ENCODE results near the gene NOB1.
A peak's percentile ranks its signal among the peaks of the same experiment; 100 is the strongest.
"Not testable (repeated sequence)": the region's sequence is repeated elsewhere in the genome, so short reads cannot be mapped to it uniquely, and the experiment has no call there.

The NOB1 gene

DNA sequence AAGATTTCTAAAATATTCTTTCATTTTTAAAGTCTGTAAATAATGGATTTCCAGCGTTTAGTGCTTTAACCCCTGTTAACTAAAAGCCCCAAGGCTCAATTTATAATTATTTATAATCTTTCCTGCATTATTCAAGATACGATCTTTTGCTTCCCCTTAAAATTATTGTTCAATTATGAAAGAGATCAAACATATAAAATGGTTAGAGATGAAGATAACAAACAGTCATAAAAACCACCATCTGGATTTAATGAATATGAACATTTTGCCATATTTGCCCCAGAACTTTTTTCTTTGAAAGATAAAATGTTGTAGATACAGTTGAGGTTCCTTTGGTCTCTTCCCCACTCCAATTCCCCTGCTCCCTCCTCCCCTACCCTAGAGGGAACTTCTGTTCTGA is 25.0 kb upstream of the NOB1 start:
- no peaks in the 10 kb centered on the region for H3K27me3 ChIP-seq (ENCODE audit: control insufficient read depth in 1 of 2, insufficient read depth in 2 of 2, low read length in 2 of 2)
- no peaks in the 10 kb centered on the region for H3K4me1 ChIP-seq (ENCODE audit: insufficient read depth, low read length)
- no peak overlapping the region for H3K27ac ChIP-seq (ENCODE audit: low read depth, low read length)
- H3K4me3 ChIP-seq (ENCODE audit: low read depth in 1 of 2, low read length in 2 of 2) = no peak overlapping the region
- peaks cover 8% of the 10 kb centered on the region for H3K9me3 ChIP-seq (ENCODE audit: low read length)
- no peak overlapping the region for H3K9ac ChIP-seq (ENCODE audit: low read length)
- H3K36me3 ChIP-seq (ENCODE audit: insufficient read depth, low read length) = no peaks in the 10 kb centered on the region

DNA sequence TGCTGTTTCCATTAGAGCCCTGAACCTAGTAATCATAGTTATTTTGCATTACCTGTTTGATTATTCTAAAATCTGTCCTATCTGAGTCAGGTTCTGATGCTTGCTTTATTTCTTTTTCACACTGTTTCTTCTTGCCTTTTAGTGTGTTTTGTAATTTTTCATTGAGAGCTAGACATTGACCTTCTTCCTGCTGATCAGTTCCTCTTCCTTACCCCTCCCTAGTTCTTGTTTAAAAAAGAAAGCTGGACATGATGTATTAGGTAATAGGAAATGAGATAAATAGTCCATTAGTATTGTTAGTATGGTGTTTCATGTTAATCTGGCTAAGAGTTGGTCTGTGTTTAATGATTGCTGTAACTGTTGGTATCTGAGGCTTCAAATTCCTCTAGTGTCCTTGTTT is 20.8 kb upstream of the NOB1 start:
- Histone ChIP-seq H3K36me3 (ENCODE audit: insufficient read depth, low read length) (no peaks in the 10 kb centered on the region), H3K4me3 (ENCODE audit: low read depth in 1 of 2, low read length in 2 of 2) (no peak overlapping the region)

DNA sequence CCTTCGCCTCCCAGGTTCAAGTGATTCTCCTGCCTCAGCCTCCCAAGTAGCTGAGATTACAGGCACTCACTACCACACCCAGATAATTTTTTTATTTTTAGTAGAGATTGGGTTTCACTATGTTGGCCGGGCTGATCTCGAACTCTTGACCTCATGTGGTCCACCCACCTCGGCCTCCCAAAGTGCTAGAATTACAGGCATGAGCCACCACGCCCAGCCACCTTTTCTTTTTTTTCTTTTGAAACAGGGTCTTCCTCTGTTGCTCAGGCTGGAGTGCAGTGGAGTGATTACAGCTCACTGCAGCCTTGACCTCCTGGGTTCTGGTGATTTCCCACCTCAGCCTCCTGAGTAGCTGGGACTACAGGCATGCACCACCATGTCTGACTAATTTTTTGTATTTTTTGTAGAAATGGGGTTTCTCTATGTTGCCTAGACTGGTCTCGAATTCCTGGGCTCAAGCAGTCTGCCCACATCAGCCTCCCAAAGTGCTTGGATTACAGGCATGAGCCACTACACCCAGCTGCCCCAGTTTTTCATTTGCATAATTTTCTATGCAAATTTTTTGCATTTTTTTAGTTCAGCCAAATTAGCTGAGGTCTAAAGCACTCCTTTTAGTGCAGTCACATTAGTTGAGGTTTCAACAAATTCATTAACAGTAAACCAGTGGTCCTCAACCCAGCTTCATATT is 18.7 kb upstream of the NOB1 start:
- no peaks in the 10 kb centered on the region for H3K36me3 ChIP-seq (ENCODE audit: insufficient read depth, low read length)
- H3K4me3 ChIP-seq (ENCODE audit: low read depth in 1 of 2, low read length in 2 of 2) = no peak overlapping the region
- H3K27ac ChIP-seq (ENCODE audit: low read depth, low read length) = no peak overlapping the region
- no peaks in the 10 kb centered on the region for H3K27me3 ChIP-seq (ENCODE audit: control insufficient read depth in 1 of 2, insufficient read depth in 2 of 2, low read length in 2 of 2)
- peaks cover 8% of the 10 kb centered on the region for H3K9me3 ChIP-seq (ENCODE audit: low read length)
- H3K4me1 ChIP-seq (ENCODE audit: insufficient read depth, low read length) = peaks cover 6% of the 10 kb centered on the region
- no peak overlapping the region for H3K9ac ChIP-seq (ENCODE audit: low read length)

More for the DNA sequence above, 20.8 kb upstream of the NOB1 start:
- Histone ChIP-seq H3K4me1 (ENCODE audit: insufficient read depth, low read length) (peaks cover 6% of the 10 kb centered on the region), H3K9ac (ENCODE audit: low read length) (no peak overlapping the region), H3K9me3 (ENCODE audit: low read length) (peaks cover 8% of the 10 kb centered on the region), H3K27me3 (ENCODE audit: control insufficient read depth in 1 of 2, insufficient read depth in 2 of 2, low read length in 2 of 2) (no peaks in the 10 kb centered on the region), H3K27ac (ENCODE audit: low read depth, low read length) (no peak overlapping the region)

DNA sequence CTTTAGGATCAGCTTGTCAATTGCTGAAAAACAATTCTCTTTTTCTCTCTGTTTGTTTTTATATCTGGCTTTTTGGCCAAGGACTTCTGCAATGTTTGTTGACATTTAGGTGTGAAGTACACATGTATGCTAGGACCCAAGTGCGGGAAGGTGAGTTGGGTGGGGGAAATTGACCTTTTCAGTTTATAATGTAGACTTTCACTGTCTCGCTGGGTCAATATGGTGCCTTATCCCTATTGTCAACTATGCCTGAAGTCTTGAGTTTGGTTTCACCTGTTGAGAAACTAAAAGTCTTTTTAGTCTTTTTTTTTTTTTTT is 16.9 kb upstream of the NOB1 start:
- Histone ChIP-seq H3K9me3 (ENCODE audit: low read length) (peaks cover 8% of the 10 kb centered on the region), H3K4me3 (ENCODE audit: low read depth in 1 of 2, low read length in 2 of 2) (no peak overlapping the region), H3K4me1 (ENCODE audit: insufficient read depth, low read length) (peaks cover 6% of the 10 kb centered on the region), H3K36me3 (ENCODE audit: insufficient read depth, low read length) (no peaks in the 10 kb centered on the region), H3K9ac (ENCODE audit: low read length) (no peak overlapping the region), H3K27me3 (ENCODE audit: control insufficient read depth in 1 of 2, insufficient read depth in 2 of 2, low read length in 2 of 2) (no peaks in the 10 kb centered on the region), H3K27ac (ENCODE audit: low read depth, low read length) (no peak overlapping the region)

DNA sequence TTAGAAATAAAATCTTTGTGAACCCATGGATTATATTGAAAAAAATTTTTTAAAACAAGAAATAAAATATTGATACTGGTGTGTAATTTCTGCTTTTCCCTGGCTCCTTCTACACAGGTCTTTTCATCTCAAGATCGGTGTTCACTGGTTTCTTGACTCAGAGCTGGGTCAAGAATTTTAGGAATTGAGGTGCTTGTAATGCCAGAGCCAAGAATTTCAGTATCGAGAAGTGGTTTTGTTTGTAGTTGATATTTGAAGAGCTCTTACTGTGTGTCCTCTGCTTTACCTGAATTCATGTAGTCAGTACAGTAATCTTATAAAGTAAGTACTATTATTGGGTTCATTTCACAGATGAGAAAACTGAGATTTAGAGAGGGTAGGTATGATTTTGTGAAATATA is 14.7 kb upstream of the NOB1 start:
- Histone ChIP-seq H3K36me3 (ENCODE audit: insufficient read depth, low read length) (no peaks in the 10 kb centered on the region), H3K9me3 (ENCODE audit: low read length) (no peaks in the 10 kb centered on the region), H3K27ac (ENCODE audit: low read depth, low read length) (no peak overlapping the region), H3K27me3 (ENCODE audit: control insufficient read depth in 1 of 2, insufficient read depth in 2 of 2, low read length in 2 of 2) (no peaks in the 10 kb centered on the region), H3K4me3 (ENCODE audit: low read depth in 1 of 2, low read length in 2 of 2) (no peak overlapping the region), H3K9ac (ENCODE audit: low read length) (no peak overlapping the region), H3K4me1 (ENCODE audit: insufficient read depth, low read length) (peaks cover 6% of the 10 kb centered on the region)

DNA sequence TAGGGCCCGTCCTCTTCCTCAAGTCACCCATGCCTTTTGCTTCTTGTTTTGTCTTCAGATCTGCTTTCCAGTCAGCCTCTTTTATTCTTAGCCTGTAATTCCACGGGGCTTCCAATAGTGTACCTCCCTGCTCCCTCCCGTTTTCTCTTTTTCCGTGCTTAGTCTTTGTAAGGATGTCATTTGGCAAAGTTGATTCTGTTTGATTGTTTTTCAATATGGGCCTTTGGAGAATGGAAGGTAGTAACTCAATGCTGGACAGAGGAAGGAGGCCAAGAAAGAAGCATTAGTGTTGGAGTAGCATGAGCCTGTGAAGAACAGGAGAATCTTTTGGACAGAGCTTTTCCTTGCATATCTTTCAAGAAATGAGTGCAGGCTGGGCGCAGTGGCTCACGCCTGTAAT is 13.9 kb upstream of the NOB1 start:
- H3K4me3 ChIP-seq (ENCODE audit: low read depth in 1 of 2, low read length in 2 of 2) = no peak overlapping the region
- peaks cover 6% of the 10 kb centered on the region for H3K4me1 ChIP-seq (ENCODE audit: insufficient read depth, low read length)
- H3K9ac ChIP-seq (ENCODE audit: low read length) = no peak overlapping the region
- H3K36me3 ChIP-seq (ENCODE audit: insufficient read depth, low read length) = no peaks in the 10 kb centered on the region
- H3K27me3 ChIP-seq (ENCODE audit: control insufficient read depth in 1 of 2, insufficient read depth in 2 of 2, low read length in 2 of 2) = no peaks in the 10 kb centered on the region
- no peaks in the 10 kb centered on the region for H3K9me3 ChIP-seq (ENCODE audit: low read length)
- no peak overlapping the region for H3K27ac ChIP-seq (ENCODE audit: low read depth, low read length)

DNA sequence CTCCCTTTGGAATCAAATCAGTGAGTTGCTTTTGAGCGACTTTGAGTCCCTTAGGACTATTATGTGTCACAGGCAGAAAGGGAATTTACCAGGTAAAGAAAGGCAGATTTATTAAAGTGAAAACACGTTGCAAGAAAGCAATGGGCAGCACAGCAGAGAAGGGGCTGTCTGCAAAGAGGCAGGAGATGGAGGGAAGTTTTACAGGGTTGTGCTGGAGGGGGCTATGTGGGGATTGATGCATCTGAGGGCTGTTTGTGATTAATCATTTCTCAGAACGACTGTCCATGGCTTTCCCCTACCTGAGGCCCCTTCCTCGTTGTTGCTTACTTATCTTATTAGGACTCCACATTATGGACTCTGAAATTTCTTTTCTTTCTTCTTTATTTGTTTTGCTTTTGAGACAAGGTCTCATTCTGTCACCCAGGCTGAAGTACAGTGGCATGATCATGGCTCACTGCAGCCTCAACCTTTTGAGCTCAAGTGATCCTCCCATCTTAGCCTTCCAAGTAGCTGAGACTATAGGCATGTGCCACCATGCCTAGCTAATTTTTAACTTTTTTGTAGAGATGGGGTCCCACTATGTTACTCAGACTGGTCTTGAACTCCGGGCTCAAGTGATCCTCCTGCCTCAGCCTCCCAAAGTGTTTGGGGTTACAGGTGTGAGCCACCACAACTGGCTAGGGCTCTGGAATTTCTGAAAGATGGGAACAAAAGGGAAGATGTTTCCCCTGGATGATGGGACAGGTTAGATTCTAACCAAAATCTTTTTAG is 12.9 kb upstream of the NOB1 start:
- Histone ChIP-seq H3K9me3 (ENCODE audit: low read length) (no peaks in the 10 kb centered on the region), H3K27me3 (ENCODE audit: control insufficient read depth in 1 of 2, insufficient read depth in 2 of 2, low read length in 2 of 2) (no peaks in the 10 kb centered on the region), H3K27ac (ENCODE audit: low read depth, low read length) (no peak overlapping the region), H3K36me3 (ENCODE audit: insufficient read depth, low read length) (no peaks in the 10 kb centered on the region), H3K4me3 (ENCODE audit: low read depth in 1 of 2, low read length in 2 of 2) (no peak overlapping the region), H3K9ac (ENCODE audit: low read length) (no peak overlapping the region), H3K4me1 (ENCODE audit: insufficient read depth, low read length) (peaks cover 8% of the 10 kb centered on the region)

DNA sequence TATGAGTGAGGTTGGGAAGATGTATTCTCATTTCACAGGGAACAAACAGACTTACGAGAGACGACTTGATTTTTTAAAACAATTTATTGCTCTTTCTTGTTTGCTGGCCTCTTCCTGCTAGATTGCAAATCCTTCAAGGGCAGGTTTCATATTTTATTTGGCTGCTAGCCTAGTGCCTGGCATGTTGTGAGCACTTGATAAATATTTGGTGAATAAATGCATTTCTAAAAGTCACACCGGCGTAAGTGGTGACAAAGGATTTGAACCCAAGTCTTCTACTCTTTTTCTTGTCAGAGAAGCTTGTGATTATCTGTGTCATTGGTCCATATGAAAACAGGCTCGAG is 8.8 kb upstream of the NOB1 start:
- no peak overlapping the region for H3K27ac ChIP-seq (ENCODE audit: low read depth, low read length)
- peak overlapping the region; percentile 90 for H3K9ac ChIP-seq (ENCODE audit: low read length)
- H3K36me3 ChIP-seq (ENCODE audit: insufficient read depth, low read length) = no peaks in the 10 kb centered on the region
- H3K27me3 ChIP-seq (ENCODE audit: control insufficient read depth in 1 of 2, insufficient read depth in 2 of 2, low read length in 2 of 2) = no peaks in the 10 kb centered on the region
- no peaks in the 10 kb centered on the region for H3K9me3 ChIP-seq (ENCODE audit: low read length)
- peak overlapping the region in 1 of 2 donors; percentile 97 for H3K4me3 ChIP-seq (ENCODE audit: low read depth in 1 of 2, low read length in 2 of 2)
- peaks cover 11% of the 10 kb centered on the region for H3K4me1 ChIP-seq (ENCODE audit: insufficient read depth, low read length)

DNA sequence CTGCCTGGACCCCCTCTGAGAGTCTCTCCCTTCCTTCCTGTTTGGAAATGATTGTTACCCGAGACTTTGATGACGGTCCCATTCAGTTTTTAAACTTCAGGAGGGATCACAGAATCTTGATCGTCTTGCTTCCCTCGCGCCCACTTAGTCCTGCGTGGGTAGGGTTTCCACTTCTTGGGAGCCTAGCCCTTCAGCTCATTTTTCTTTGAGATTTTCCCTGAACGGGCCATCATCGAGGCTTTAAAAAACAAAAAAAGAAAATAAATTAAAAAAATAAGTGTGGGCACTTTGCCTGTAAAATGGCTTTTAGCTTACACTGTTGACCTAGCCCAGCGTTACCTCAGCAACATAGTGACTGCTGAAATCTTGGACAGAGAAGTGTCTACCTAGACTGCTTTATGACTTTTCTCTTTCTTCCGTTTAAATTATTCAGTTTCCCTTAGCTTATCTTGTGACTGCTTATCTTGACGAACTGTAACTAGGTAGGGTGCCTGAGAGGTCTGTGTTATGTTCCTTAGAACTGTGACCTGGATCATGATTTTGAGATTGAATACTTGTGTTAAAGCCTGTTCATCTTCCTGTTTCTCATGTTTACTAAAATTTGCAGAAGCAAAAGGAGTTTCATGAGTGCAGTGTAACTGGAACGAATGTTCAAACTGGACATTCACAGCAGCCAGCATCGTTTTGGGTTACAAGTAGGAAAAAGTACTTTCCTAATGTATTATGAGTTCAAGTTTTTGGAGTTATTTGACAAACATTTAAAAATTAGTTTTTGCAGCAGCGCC is 8.3 kb upstream of the NOB1 start:
- Histone ChIP-seq H3K36me3 (ENCODE audit: insufficient read depth, low read length) (no peaks in the 10 kb centered on the region), H3K27me3 (ENCODE audit: control insufficient read depth in 1 of 2, insufficient read depth in 2 of 2, low read length in 2 of 2) (no peaks in the 10 kb centered on the region), H3K9ac (ENCODE audit: low read length) (peak overlapping the region; percentile 90), H3K9me3 (ENCODE audit: low read length) (no peaks in the 10 kb centered on the region), H3K4me3 (ENCODE audit: low read depth in 1 of 2, low read length in 2 of 2) (peak overlapping the region; percentile 84 to 97), H3K4me1 (ENCODE audit: insufficient read depth, low read length) (peaks cover 11% of the 10 kb centered on the region), H3K27ac (ENCODE audit: low read depth, low read length) (peak overlapping the region; percentile 88)

DNA sequence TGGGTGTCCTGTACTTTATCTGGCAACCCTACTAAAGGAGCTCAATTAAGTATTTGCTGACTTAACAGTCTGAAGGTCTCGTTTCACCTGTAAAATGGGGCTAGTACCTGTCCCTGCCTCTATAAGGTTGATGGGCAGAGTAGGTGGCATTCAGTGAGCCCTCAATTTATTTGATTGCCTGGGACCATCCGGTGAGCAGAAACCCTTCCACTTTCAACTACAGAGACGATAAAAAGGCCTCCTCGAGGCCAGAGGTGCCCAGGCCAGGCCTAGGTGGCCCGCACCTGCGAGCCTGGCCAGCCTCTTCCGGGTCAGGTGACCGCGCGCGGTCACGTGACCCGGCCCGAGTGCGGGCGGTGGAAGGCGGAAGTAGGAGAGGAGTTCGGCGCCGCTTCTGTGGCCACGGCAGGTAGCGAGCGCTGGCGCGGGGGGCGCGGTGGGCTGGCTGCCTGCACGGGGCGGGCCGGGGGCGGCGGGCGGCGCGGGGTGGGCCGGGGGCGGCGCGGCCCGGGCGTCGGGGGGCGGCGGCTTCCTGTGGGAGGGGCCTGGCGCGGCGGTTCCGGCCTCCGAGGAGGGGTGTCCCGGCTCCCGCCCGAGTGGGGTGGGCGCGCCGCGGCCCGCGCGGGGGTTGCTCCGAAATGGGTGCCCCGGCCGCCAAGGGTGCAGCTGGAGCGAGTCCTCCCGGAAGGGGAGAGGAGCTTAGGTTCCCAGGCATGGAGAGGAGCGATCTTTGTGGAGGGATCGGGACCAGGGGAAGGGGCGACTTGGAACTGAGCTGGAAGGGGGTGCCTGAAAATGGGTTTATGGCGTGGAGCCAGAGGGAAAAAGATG is 7.5 kb upstream of the NOB1 start, which contains the start of gene WWP2:
WWP2 (plus strand) TSS at position 350 of the 831 bp plus-strand sequence. CDS start 24,679 bp downstream, outside the sequence.
- Histone ChIP-seq H3K9ac (ENCODE audit: low read length) (peak within 1 kb of the TSS; percentile 90), H3K4me3 (ENCODE audit: low read depth in 1 of 2, low read length in 2 of 2) (peak within 1 kb of the TSS; percentile 84 to 97), H3K9me3 (ENCODE audit: low read length) (no peaks in the 10 kb centered on the region), H3K27ac (ENCODE audit: low read depth, low read length) (peak within 1 kb of the TSS; percentile 88), H3K4me1 (ENCODE audit: insufficient read depth, low read length) (peaks cover 11% of the 10 kb centered on the region), H3K36me3 (ENCODE audit: insufficient read depth, low read length) (no peaks in the 10 kb centered on the region), H3K27me3 (ENCODE audit: control insufficient read depth in 1 of 2, insufficient read depth in 2 of 2, low read length in 2 of 2) (no peaks in the 10 kb centered on the region)

DNA sequence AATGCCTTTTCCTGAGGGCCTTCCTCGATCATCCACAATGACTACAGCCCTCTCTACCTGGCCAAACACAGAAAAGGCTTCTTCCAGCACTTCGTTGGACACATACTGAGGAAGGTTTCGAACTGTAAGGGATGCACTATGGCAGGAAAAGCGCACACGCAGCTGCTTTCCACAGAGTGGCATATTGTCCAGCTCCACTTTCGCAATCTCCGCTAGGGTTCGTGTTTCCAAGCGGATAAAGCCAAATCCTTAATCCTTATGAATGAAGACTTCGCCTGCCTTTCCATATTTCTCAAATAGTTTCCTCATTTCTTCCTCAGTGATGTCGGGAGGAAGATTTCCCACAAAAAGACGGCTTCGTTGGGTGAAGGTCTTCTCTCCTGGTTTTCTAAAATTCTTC is 2.6 kb upstream of the NOB1 start:
- H3K4me3 ChIP-seq (ENCODE audit: low read depth in 1 of 2, low read length in 2 of 2) = not testable (repeated sequence)

More for the DNA sequence above, 2.6 kb upstream of the NOB1 start:
- H3K36me3 ChIP-seq (ENCODE audit: insufficient read depth, low read length); H3K27ac ChIP-seq (ENCODE audit: low read depth, low read length); H3K9ac ChIP-seq (ENCODE audit: low read length); H3K27me3 ChIP-seq (ENCODE audit: control insufficient read depth in 1 of 2, insufficient read depth in 2 of 2, low read length in 2 of 2); H3K9me3 ChIP-seq (ENCODE audit: low read length): not testable (repeated sequence)
- H3K4me1 ChIP-seq (ENCODE audit: insufficient read depth, low read length) = peaks cover 20% of the 10 kb centered on the region

Measured in muscle layer of colon (tissue), 2 donors.